Neural cell (in vitro differentiated cells): ENCODE results near the gene PGBD2. TPM values are rescaled to one million over a fixed set of nuclear protein-coding genes. Genes with fewer than 3 reads are reported as not detected.

Experiments used
- H2AFZ ChIP-seq: fragments of 200-600, 300-800 bp; sonication (generic), shearing (Covaris generic); 2 replicates; pipeline ENCODE4 v1.6.0; 2014; ENCODE audit warnings: low read depth, mild to moderate bottlenecking, antibody characterized with exemption, low read length, moderate library complexity
- H3F3A ChIP-seq: fragments of 200-600 bp; shearing (Covaris generic); 2 replicates; pipeline ENCODE4 v1.6.1; 2016; ENCODE audit warnings: mild to moderate bottlenecking, moderate library complexity, mixed read lengths, antibody characterized with exemption, low read length; ENCODE audit not compliant: insufficient read depth, poor library complexity, severe bottlenecking
- H3K27ac ChIP-seq: fragments of 200-600, 300-800 bp; sonication (generic), shearing (Covaris generic); 2 replicates; pipeline ENCODE4 v1.5.1; 2014; ENCODE audit warnings: mild to moderate bottlenecking, low read length, moderate library complexity
- H3K27me3 ChIP-seq: fragments of 300-800, 200-600 bp; sonication (generic), shearing (Covaris generic); 2 replicates; pipeline ENCODE4 v1.6.0; 2014; ENCODE audit warnings: mild to moderate bottlenecking, low read depth, low read length, moderate library complexity; ENCODE audit not compliant: insufficient read depth
- H3K36me3 ChIP-seq: fragments of 300-800, 200-600 bp; sonication (generic), shearing (Covaris generic); 2 replicates; pipeline ENCODE4 v1.5.1; 2014; ENCODE audit warnings: mild to moderate bottlenecking, antibody characterized with exemption, low read length, moderate library complexity; ENCODE audit not compliant: insufficient read depth
- H3K4me2 ChIP-seq: fragments of 300-800, 200-600 bp; sonication (generic), shearing (Covaris generic); 2 replicates; pipeline ENCODE4 v1.6.0; 2014; ENCODE audit warnings: mild to moderate bottlenecking, low read length
- H3K4me3 ChIP-seq: fragments of 300-800, 200-600 bp; sonication (generic), shearing (Covaris generic); 2 replicates; pipeline ENCODE4 v1.5.1; 2014; ENCODE audit warnings: mild to moderate bottlenecking, low read length, moderate library complexity
- H3K79me2 ChIP-seq: fragments of 200-600 bp; shearing (Covaris generic); replicated peaks from 2 replicates; pipeline ENCODE4 v1.6.0; 2014; ENCODE audit warnings: mild to moderate bottlenecking, low read length, moderate library complexity; ENCODE audit not compliant: insufficient read depth
- H3K9ac ChIP-seq: fragments of 300-800, 200-600 bp; sonication (generic), shearing (Covaris generic); 2 replicates; pipeline ENCODE4 v1.6.1; 2016; ENCODE audit warnings: mild to moderate bottlenecking, low read length, mixed read lengths
- H3K9me2 ChIP-seq: fragments of 200-600 bp; shearing (Covaris generic); 2 replicates; pipeline ENCODE4 v1.6.1; 2016; ENCODE audit warnings: mild to moderate bottlenecking, low read length, mixed read lengths; ENCODE audit not compliant: insufficient read depth
- H3K9me3 ChIP-seq: fragments of 200-600, 300-800 bp; sonication (generic), shearing (Covaris generic); 2 replicates; pipeline ENCODE4 v1.6.1; 2016; ENCODE audit warnings: mild to moderate bottlenecking, mixed run types, low read length, moderate library complexity, mixed read lengths
- H4K20me1 ChIP-seq: fragments of 200-600 bp; shearing (Covaris generic); 2 replicates; pipeline ENCODE4 v1.6.1; 2016; ENCODE audit warnings: mild to moderate bottlenecking, mixed run types; ENCODE audit not compliant: insufficient read depth
- CTCF ChIP-seq: fragments of 450-650 bp; IDR thresholded peaks from 2 replicates; pipeline ENCODE4 v1.5.1; 2014; ENCODE audit warnings: antibody characterized with exemption, mild to moderate bottlenecking, moderate library complexity; ENCODE audit not compliant: poor library complexity, severe bottlenecking
- EP300 ChIP-seq: fragments of 450-650 bp; conservative IDR thresholded peaks from 2 replicates; pipeline ENCODE4 v1.6.1; 2014; ENCODE audit warnings: antibody characterized with exemption, mild to moderate bottlenecking, moderate library complexity; ENCODE audit not compliant: poor library complexity, severe bottlenecking
- EZH2 ChIP-seq: fragments of 200-600, 300-800 bp; shearing (Covaris generic), sonication (generic); IDR thresholded peaks from 2 replicates; pipeline ENCODE4 v1.6.1; 2014; ENCODE audit warnings: antibody characterized with exemption, low read length, borderline replicate concordance, mild to moderate bottlenecking; ENCODE audit not compliant: insufficient read depth, poor library complexity, severe bottlenecking
- MXI1 ChIP-seq: fragments of 450-650 bp; conservative IDR thresholded peaks from 2 replicates; pipeline ENCODE4 v1.6.1; 2014; ENCODE audit warnings: antibody characterized with exemption, mild to moderate bottlenecking; ENCODE audit not compliant: poor library complexity, severe bottlenecking
- POLR2AphosphoS5 ChIP-seq: IDR thresholded peaks from 2 replicates; pipeline ENCODE4 v1.6.1; 2012
- RAD21 ChIP-seq: fragments of 450-650 bp; conservative IDR thresholded peaks from 2 replicates; pipeline ENCODE4 v1.6.1; 2014; ENCODE audit warnings: antibody characterized with exemption, mild to moderate bottlenecking, moderate library complexity
- SMC3 ChIP-seq: fragments of 450-650 bp; conservative IDR thresholded peaks from 2 replicates; pipeline ENCODE4 v1.6.1; 2014; ENCODE audit warnings: antibody characterized with exemption, mild to moderate bottlenecking, moderate library complexity; ENCODE audit not compliant: poor library complexity
- TAF1 ChIP-seq: IDR thresholded peaks from 2 replicates; pipeline ENCODE4 v1.6.1; 2012; ENCODE audit warnings: low read depth
- polyA plus RNA-seq: library from polyadenylated mRNA; depleted of rRNA; stranded (reverse); fragments of >200 nt; gene quantifications from 2 replicates; pipeline ENCODE4 v1.2.3, GENCODE V29; 2014
- TF ChIP-seq, protein P1 (sequence below): IDR thresholded peaks from 2 replicates; pipeline ENCODE4 v1.6.1; 2012; ENCODE audit warnings: borderline replicate concordance

The PGBD2 gene
- polyA plus RNA-seq, 1 donor from 2014 or later: 8.1 TPM

GRCh38 chr1:248860007-248860406 lies 46.0 kb upstream of the PGBD2 start (continued):
- TF ChIP-seq, protein P1, sequence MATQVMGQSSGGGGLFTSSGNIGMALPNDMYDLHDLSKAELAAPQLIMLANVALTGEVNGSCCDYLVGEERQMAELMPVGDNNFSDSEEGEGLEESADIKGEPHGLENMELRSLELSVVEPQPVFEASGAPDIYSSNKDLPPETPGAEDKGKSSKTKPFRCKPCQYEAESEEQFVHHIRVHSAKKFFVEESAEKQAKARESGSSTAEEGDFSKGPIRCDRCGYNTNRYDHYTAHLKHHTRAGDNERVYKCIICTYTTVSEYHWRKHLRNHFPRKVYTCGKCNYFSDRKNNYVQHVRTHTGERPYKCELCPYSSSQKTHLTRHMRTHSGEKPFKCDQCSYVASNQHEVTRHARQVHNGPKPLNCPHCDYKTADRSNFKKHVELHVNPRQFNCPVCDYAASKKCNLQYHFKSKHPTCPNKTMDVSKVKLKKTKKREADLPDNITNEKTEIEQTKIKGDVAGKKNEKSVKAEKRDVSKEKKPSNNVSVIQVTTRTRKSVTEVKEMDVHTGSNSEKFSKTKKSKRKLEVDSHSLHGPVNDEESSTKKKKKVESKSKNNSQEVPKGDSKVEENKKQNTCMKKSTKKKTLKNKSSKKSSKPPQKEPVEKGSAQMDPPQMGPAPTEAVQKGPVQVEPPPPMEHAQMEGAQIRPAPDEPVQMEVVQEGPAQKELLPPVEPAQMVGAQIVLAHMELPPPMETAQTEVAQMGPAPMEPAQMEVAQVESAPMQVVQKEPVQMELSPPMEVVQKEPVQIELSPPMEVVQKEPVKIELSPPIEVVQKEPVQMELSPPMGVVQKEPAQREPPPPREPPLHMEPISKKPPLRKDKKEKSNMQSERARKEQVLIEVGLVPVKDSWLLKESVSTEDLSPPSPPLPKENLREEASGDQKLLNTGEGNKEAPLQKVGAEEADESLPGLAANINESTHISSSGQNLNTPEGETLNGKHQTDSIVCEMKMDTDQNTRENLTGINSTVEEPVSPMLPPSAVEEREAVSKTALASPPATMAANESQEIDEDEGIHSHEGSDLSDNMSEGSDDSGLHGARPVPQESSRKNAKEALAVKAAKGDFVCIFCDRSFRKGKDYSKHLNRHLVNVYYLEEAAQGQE: no peak

DNA sequence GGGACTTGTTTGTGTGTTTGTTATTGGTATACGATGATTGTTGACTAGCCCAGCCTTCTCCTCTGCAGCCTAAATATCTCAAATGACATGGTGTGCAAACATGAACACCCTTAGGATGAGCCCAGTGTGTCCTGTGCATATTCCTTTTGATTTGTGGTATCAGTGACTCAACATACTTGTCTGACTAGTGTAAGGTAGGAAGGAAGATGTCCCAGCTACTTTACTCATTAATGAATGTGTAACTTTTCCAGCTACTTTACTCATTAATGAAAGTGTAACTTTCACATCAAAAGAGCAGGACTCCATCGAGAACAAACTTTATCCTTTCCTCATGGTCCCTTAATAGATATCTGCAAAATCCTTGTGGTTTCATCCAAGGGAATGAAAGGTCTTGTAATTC lies 44.4 kb upstream of the PGBD2 start:
- H3K9ac ChIP-seq: no peak overlapping the region
- no peak overlapping the region for H3K4me3 ChIP-seq
- H3K36me3 ChIP-seq: no peaks in the 10 kb centered on the region
- H3F3A ChIP-seq: no peaks in the 10 kb centered on the region
- H3K27me3 ChIP-seq: peaks cover 8% of the 10 kb centered on the region
- no peaks in the 10 kb centered on the region for H3K9me3 ChIP-seq
- no peak overlapping the region for H2AFZ ChIP-seq
- H3K4me2 ChIP-seq: no peak overlapping the region
- H3K9me2 ChIP-seq: no peaks in the 10 kb centered on the region
- no peaks in the 10 kb centered on the region for H3K79me2 ChIP-seq
- TF ChIP-seq EP300 (no peak), MXI1 (no peak), RAD21 (no peak), CTCF (no peak), SMC3 (no peak), TAF1 (no peak), POLR2AphosphoS5 (no peak), EZH2 (no peak)
- TF ChIP-seq, protein P1: no peak
- no peaks in the 10 kb centered on the region for H4K20me1 ChIP-seq
- H3K27ac ChIP-seq: no peak overlapping the region
